GM12878 (cell line): ENCODE data around the gene TMPRSS12.

ENCODE experiments used
- BCL11A ChIP-seq: IDR thresholded peaks from 2 replicates; pipeline ENCODE4 v1.6.1; 2011; ENCODE audit warnings: low read depth, low read length
- CTCF ChIP-seq, 3 experiments: IDR thresholded peaks in 2 of 3; conservative IDR thresholded peaks in 1 of 3; 2 replicates each; pipeline ENCODE4 v1.5.1; 2011; ENCODE audit warnings: low read depth in 3 of 3, low read length in 3 of 3, mild to moderate bottlenecking in 3 of 3, control low read depth in 2 of 3, moderate library complexity in 2 of 3, inconsistent platforms in 1 of 3, mixed read lengths in 1 of 3; ENCODE audit not compliant: control insufficient read depth in 2 of 3, insufficient read depth in 1 of 3; ENCODE audit errors: extremely low read depth in 1 of 3
- MYC ChIP-seq: IDR thresholded peaks from 2 replicates; pipeline ENCODE4 v1.6.1; 2011; ENCODE audit warnings: mild to moderate bottlenecking, low read length, moderate library complexity, inconsistent platforms; ENCODE audit not compliant: insufficient read depth, insufficient replicate concordance, insufficient read length, severe bottlenecking
- PAX5 ChIP-seq: IDR thresholded peaks from 2 replicates; pipeline ENCODE4 v1.6.1; 2011; ENCODE audit warnings: low read depth, low read length, borderline replicate concordance
- RAD21 ChIP-seq: IDR thresholded peaks from 2 replicates; pipeline ENCODE4 v1.6.1; 2011; ENCODE audit warnings: mild to moderate bottlenecking, low read depth, low read length, moderate library complexity; ENCODE audit not compliant: insufficient read depth
- RAD51 ChIP-seq: fragments of 450-650 bp; IDR thresholded peaks from 2 replicates; pipeline ENCODE4 v1.6.1; 2016; ENCODE audit warnings: moderate library complexity, mild to moderate bottlenecking, inconsistent platforms
- SIX5 ChIP-seq: IDR thresholded peaks from 2 replicates; pipeline ENCODE4 v1.6.1; 2011; ENCODE audit warnings: mild to moderate bottlenecking, low read depth, low read length, moderate library complexity; ENCODE audit not compliant: severe bottlenecking
- SMC3 ChIP-seq: IDR thresholded peaks from 2 replicates; pipeline ENCODE4 v1.6.1; 2011; ENCODE audit warnings: low read length, improper control_type of control experiment, borderline replicate concordance
- STAT3 ChIP-seq: IDR thresholded peaks from 2 replicates; pipeline ENCODE4 v1.6.1; 2011; ENCODE audit warnings: low read depth, low read length, improper control_type of control experiment
- TF ChIP-seq, protein P1 (sequence below): IDR thresholded peaks from 2 replicates; pipeline ENCODE4 v1.6.1; 2012; ENCODE audit warnings: low read depth, low read length, improper control_type of control experiment

DNA sequence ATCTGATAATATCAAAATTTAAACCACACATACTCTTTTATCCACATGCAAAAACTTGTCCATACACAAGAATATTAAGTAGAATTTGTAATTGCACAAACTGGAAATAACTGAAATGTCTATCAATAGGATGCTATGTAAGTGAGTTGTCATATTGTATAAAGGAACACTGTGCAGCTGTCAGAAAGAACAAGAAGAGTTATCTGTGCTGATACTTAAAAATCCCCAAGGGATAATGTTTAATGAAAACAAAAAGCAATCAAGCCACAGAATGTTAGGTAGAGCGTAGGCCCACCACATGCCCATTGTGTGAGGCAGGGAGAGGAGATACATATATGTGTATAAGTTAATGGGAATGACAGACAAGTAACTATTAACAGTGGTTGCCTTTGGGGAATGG lies 83.7 kb downstream of the TMPRSS12 start:
- TF ChIP-seq, protein P1, sequence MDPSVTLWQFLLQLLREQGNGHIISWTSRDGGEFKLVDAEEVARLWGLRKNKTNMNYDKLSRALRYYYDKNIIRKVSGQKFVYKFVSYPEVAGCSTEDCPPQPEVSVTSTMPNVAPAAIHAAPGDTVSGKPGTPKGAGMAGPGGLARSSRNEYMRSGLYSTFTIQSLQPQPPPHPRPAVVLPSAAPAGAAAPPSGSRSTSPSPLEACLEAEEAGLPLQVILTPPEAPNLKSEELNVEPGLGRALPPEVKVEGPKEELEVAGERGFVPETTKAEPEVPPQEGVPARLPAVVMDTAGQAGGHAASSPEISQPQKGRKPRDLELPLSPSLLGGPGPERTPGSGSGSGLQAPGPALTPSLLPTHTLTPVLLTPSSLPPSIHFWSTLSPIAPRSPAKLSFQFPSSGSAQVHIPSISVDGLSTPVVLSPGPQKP, result no peak
- no peak for TF ChIP-seq MYC
- TF ChIP-seq PAX5, result no peak
- no peak for TF ChIP-seq RAD51
- TF ChIP-seq BCL11A, result no peak
- TF ChIP-seq STAT3, result no peak
- TF ChIP-seq CTCF (IDR thresholded peaks at IDR 0.05 in 2 of 3, conservative IDR thresholded peaks at IDR 0.05 in 1 of 3; ENCODE audit: control insufficient read depth in 2 of 3, extremely low read depth in 1 of 3, insufficient read depth in 1 of 3, low read depth in 3 of 3, low read length in 3 of 3), result no peak
- TF ChIP-seq SMC3, result no peak
- TF ChIP-seq SIX5, result no peak
- no peak for TF ChIP-seq RAD21
